PC-9 (cell line): ENCODE measurements around the gene COLGALT1. TPM values are rescaled to one million over a fixed set of nuclear protein-coding genes. Genes with fewer than 3 reads are reported as not detected.

Experiments
- BruUV-seq: library from RNA; stranded (reverse); fragments of 400-500 nt; replicated peaks from 2 replicates; lab custom pipeline; 2021; lab: Mats Ljungman, UMichigan
- CTCF ChIA-PET: fragments of 300-600 bp; sonication (Branson Sonifier 250); formaldehyde crosslinking; loops from one replicate; lab custom pipeline; 2022; ENCODE audit warnings: antibody characterized with exemption; lab: Charles Lee
- POLR2A ChIA-PET: fragments of 300-600 bp; sonication (Branson Sonifier 250); formaldehyde crosslinking; loops from one replicate; lab custom pipeline; 2022; ENCODE audit warnings: antibody characterized with exemption; ENCODE audit not compliant: unreplicated experiment; lab: Charles Lee
- DNase-seq, 2 experiments: peaks; one replicate each; pipeline versions ENCODE4 v3.0.0 to v3.0.0-alpha.2; 2015 to 2022; ENCODE audit warnings: mixed read lengths in 1 of 2
- H2AFZ ChIP-seq: fragments of 200-600 bp; sonication (generic); 2 replicates; pipeline ENCODE4 v1.8.1; 2017; ENCODE audit warnings: antibody characterized with exemption
- H3F3A ChIP-seq: fragments of 200-600 bp; sonication (generic); 2 replicates; pipeline ENCODE4 v1.8.1; 2017; ENCODE audit warnings: antibody characterized with exemption, mild to moderate bottlenecking, low read depth; ENCODE audit not compliant: insufficient read depth
- H3K27ac ChIP-seq: fragments of 200-600 bp; sonication (generic); 2 replicates; pipeline ENCODE4 v1.6.1; 2016; ENCODE audit warnings: mixed run types
- H3K27me3 ChIP-seq: fragments of 200-600 bp; sonication (generic); 2 replicates; pipeline ENCODE4 v1.6.1; 2016; ENCODE audit warnings: low read depth, mixed run types; ENCODE audit not compliant: insufficient read depth
- H3K36me3 ChIP-seq: fragments of 200-600 bp; sonication (generic); 2 replicates; pipeline ENCODE4 v1.6.1; 2016; ENCODE audit warnings: low read depth, mixed run types
- H3K4me1 ChIP-seq: fragments of 200-600 bp; sonication (generic); replicated peaks from 2 replicates; pipeline ENCODE4 v1.6.1; 2016; ENCODE audit warnings: mixed run types; ENCODE audit not compliant: insufficient read depth
- H3K4me2 ChIP-seq: fragments of 200-600 bp; sonication (generic); 2 replicates; pipeline ENCODE4 v1.6.1; 2017; ENCODE audit warnings: mixed run types
- H3K4me3 ChIP-seq: fragments of 200-600 bp; sonication (generic); 2 replicates; pipeline ENCODE4 v1.6.1; 2016; ENCODE audit warnings: mixed run types
- H3K79me2 ChIP-seq: fragments of 200-600 bp; sonication (generic); 2 replicates; pipeline ENCODE4 v1.6.1; 2017; ENCODE audit warnings: low read depth, mixed run types
- H3K9me2 ChIP-seq: fragments of 200-600 bp; sonication (generic); 2 replicates; pipeline ENCODE4 v1.8.1; 2017; ENCODE audit warnings: mild to moderate bottlenecking; ENCODE audit not compliant: insufficient read depth
- H3K9me3 ChIP-seq: fragments of 200-600 bp; sonication (generic); 2 replicates; pipeline ENCODE4 v1.8.1; 2016; ENCODE audit warnings: low read depth; ENCODE audit not compliant: insufficient read depth
- H4K20me1 ChIP-seq: fragments of 200-600 bp; sonication (generic); 2 replicates; pipeline ENCODE4 v1.8.1; 2017; ENCODE audit not compliant: insufficient read depth
- EZH2 ChIP-seq: fragments of 200-600 bp; sonication (generic); IDR thresholded peaks from 2 replicates; pipeline ENCODE4 v1.8.0; 2017; ENCODE audit warnings: antibody characterized with exemption, low read depth
- intact Hi-C: fragments of 100-400 bp; cut with micrococcal nuclease; formaldehyde crosslinking; loops from one replicate; pipeline ENCODE4 v1.10.0; 2022; ENCODE audit not compliant: unreplicated experiment
- total RNA-seq: library from RNA; stranded (reverse); gene quantifications from 2 replicates; pipeline ENCODE4 v1.2.3, GENCODE V29; 2021
- TF ChIP-seq, protein P1 (sequence below): fragments of 200-600 bp; sonication (generic); conservative IDR thresholded peaks from 2 replicates; pipeline ENCODE4 v1.6.1; 2017; ENCODE audit warnings: mixed run types, antibody characterized with exemption, mild to moderate bottlenecking, moderate library complexity

The COLGALT1 gene
- total RNA-seq, 1 experiment from 2014 or later = 88.8 TPM

DNA sequence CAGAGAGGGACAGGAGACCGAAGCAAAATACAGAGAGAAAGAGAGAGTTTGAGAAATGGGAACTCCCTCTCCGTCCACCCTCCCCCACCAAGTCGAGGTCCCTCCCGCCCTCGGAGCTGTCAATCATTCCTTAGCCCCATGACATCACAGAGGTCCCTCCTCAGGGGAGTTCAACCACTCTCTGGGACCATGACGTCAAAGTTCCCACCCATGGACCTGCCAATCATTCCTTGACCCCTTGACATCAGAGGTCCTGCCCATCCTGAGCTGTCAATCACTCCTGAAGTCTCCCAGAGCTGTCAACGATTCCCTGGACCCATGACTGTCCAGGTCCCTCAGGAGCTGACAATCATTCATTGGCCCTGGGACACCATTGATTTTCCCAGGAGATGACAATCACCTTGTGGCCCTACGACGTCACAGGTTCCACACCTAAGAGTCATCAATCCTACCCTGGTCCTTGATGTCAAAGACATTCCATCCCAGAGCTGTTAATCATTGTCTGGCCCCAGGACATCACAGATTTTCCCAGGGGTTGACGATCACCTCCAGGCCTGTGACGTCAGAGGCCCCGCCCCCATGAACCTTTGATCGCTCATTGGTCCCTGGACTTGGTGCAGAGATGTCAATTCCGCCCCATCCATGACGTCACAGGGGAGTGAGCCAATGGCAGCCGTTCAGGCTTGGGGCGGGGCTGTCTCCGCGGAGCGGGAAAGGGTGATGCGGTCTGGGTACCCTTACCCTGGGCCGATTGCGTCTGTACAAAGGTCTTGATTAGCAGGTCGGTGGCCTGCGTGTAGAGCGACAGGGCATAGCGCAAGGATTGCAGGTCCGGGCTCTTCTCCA is 61.7 kb downstream of the COLGALT1 start:
- intact Hi-C loops = no loop called here
- TF ChIP-seq, protein P1, sequence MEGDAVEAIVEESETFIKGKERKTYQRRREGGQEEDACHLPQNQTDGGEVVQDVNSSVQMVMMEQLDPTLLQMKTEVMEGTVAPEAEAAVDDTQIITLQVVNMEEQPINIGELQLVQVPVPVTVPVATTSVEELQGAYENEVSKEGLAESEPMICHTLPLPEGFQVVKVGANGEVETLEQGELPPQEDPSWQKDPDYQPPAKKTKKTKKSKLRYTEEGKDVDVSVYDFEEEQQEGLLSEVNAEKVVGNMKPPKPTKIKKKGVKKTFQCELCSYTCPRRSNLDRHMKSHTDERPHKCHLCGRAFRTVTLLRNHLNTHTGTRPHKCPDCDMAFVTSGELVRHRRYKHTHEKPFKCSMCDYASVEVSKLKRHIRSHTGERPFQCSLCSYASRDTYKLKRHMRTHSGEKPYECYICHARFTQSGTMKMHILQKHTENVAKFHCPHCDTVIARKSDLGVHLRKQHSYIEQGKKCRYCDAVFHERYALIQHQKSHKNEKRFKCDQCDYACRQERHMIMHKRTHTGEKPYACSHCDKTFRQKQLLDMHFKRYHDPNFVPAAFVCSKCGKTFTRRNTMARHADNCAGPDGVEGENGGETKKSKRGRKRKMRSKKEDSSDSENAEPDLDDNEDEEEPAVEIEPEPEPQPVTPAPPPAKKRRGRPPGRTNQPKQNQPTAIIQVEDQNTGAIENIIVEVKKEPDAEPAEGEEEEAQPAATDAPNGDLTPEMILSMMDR = no peak
- H3K27me3 ChIP-seq = peaks cover 14% of the 10 kb centered on the region; the same call in 1 of the 2 replicates
- no peaks in the 10 kb centered on the region for H3K4me1 ChIP-seq
- H3K79me2 ChIP-seq = no peaks in the 10 kb centered on the region
- no peak overlapping the region for H3K4me3 ChIP-seq
- no peaks in the 10 kb centered on the region for H3K36me3 ChIP-seq
- no peaks in the 10 kb centered on the region for H4K20me1 ChIP-seq
- H3K9me2 ChIP-seq = no peaks in the 10 kb centered on the region
- peak overlapping the region; percentile 51 for H3K4me2 ChIP-seq
- DNase-seq = peak in 1 of 2 experiments; percentile 81
- POLR2A ChIA-PET = interaction anchor here (0.6 kb wide), 1 partner anchor 60 kb away, joined by 16 read pairs; no protein-coding TSS in a partner anchor
- CTCF ChIA-PET = no interaction called here
- no peaks in the 10 kb centered on the region for H3K9me3 ChIP-seq
- no peaks in the 10 kb centered on the region for H3F3A ChIP-seq
- no peak overlapping the region for H3K27ac ChIP-seq
- no TSS peak for BruUV-seq
- no peak overlapping the region for H2AFZ ChIP-seq

DNA sequence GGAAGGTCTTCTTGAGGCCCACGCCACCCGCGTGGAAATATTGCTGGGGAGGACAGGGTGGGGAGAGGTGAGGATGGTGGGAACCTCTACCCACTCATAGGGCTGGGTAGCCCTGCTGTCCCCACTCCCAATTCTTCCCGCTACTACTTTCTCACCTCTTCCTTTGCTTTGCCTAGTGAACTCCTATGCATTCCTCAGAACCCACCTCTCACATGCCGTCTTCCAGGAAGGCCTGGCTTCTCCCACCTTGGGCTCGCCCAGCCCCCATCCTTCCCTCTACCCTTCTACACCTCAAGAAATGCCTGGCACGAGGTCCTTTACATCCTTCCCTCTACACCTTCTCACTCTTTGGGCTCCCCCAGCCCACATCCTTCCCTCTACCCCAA is 62.4 kb downstream of the COLGALT1 start:
- no peak overlapping the region for H3K4me3 ChIP-seq
- TF ChIP-seq EZH2 = no peak
- TF ChIP-seq, protein P1 = no peak
- no peaks in the 10 kb centered on the region for H3K36me3 ChIP-seq
- intact Hi-C loops = no loop called here
- H3K9me2 ChIP-seq = no peaks in the 10 kb centered on the region
- DNase-seq = no peak
- no peaks in the 10 kb centered on the region for H3F3A ChIP-seq
- no TSS peak for BruUV-seq
- H3K4me2 ChIP-seq = no peak overlapping the region
- no peaks in the 10 kb centered on the region for H3K9me3 ChIP-seq
- no peaks in the 10 kb centered on the region for H3K4me1 ChIP-seq
- no peaks in the 10 kb centered on the region for H3K79me2 ChIP-seq
- POLR2A ChIA-PET = no interaction called here
- CTCF ChIA-PET = no interaction called here
- no peak overlapping the region for H2AFZ ChIP-seq
- H3K27me3 ChIP-seq = peaks cover 14% of the 10 kb centered on the region; the same call in 1 of the 2 replicates
- no peak overlapping the region for H3K27ac ChIP-seq
- no peaks in the 10 kb centered on the region for H4K20me1 ChIP-seq

DNA sequence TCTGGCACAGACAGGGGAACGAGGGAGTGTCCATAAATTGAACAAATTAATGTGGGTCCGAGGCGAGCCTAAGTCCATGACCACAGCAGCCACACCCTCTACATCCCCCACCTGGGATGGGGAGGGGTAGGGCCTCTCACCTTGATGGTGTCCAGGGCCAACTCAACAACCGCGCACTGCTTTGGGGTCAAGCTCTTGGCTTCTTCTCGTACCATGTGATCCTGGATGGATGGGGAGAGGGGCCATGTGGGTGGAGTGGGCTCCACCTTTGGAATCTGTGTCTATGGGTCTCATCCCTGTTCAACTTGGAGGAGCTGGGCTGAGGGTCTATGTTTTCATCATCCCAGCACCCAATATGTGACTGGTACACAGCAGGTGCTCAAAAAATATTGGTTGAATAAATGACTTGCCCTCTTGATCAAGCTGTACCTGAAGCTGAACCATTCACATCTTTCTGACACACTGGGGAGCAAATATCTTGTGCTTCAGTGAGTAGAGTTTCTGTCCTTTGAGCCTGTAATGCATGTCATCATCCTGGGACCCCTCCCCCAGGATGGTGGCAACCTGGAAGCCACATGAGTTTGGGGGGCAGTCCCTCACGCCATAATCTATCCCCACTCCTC is 62.9 kb downstream of the COLGALT1 start:
- Histone ChIP-seq H4K20me1 (no peaks in the 10 kb centered on the region), H3K27me3 (peaks cover 14% of the 10 kb centered on the region; the same call in 1 of the 2 replicates), H3K27ac (no peak overlapping the region), H3K4me3 (no peak overlapping the region), H3F3A (no peaks in the 10 kb centered on the region), H3K36me3 (no peaks in the 10 kb centered on the region), H3K79me2 (no peaks in the 10 kb centered on the region), H3K4me1 (no peaks in the 10 kb centered on the region), H2AFZ (no peak overlapping the region), H3K9me3 (no peaks in the 10 kb centered on the region), H3K4me2 (no peak overlapping the region), H3K9me2 (no peaks in the 10 kb centered on the region)
- intact Hi-C loops = no loop called here
- DNase-seq = no peak
- ChIA-PET POLR2A (no interaction called here), CTCF (no interaction called here)
- no peak for TF ChIP-seq EZH2
- TF ChIP-seq, protein P1 = no peak
- BruUV-seq = no TSS peak
